AG04449 (cell line): ENCODE measurements around the gene FUBP1.

Experiments used
- CTCF ChIA-PET: fragments of 350-600 bp; formaldehyde crosslinking; extraction: SDS; loops from one replicate; lab custom pipeline; 2021; ENCODE audit warnings: antibody characterized with exemption; lab: Yijun Ruan, JAX
- POLR2A ChIA-PET: fragments of 400-600, 350-600 bp; formaldehyde crosslinking; extraction: SDS; loops from one replicate; lab custom pipeline; 2020; ENCODE audit warnings: antibody characterized with exemption, inconsistent platforms; lab: Yijun Ruan, JAX
- DNase-seq: peaks from one replicate; pipeline ENCODE4 v3.0.0-alpha.2; 2010; ENCODE audit warnings: low read depth, low spot score
- H3K4me3 ChIP-seq: 2 replicates; pipeline ENCODE4 v1.5.1; 2011; ENCODE audit warnings: low read depth, mild to moderate bottlenecking, control low read depth, low read length
- CTCF ChIP-seq: IDR thresholded peaks from one replicate; pipeline ENCODE4 v1.5.1; 2011; ENCODE audit warnings: mild to moderate bottlenecking, moderate library complexity, low read length, control low read depth, inconsistent platforms; ENCODE audit not compliant: insufficient read depth; ENCODE audit errors: missing control alignments

FUBP1 gene

GRCh38 chr1:77958850-77959249 is 20.0 kb downstream of the FUBP1 start:
- no peak overlapping the region for H3K4me3 ChIP-seq
- ChIA-PET POLR2A (no interaction called here), CTCF (no interaction called here)
- TF ChIP-seq CTCF: no peak
- DNase-seq: no peak

- no peak for TF ChIP-seq CTCF
- CTCF ChIA-PET: interaction anchor here (3.2 kb wide), 1 partner anchor 156 kb away, joined by 18 read pairs; no protein-coding TSS in a partner anchor
- no peak for DNase-seq
- POLR2A ChIA-PET: no interaction called here
- H3K4me3 ChIP-seq: no peak overlapping the region
These were observed 20.5 kb downstream of the FUBP1 start for GRCh38 chr1:77958391-77958790.

- no peak for TF ChIP-seq CTCF
- H3K4me3 ChIP-seq: no peak overlapping the region
- ChIA-PET POLR2A (no interaction called here), CTCF (interaction anchor here (0.7 to 3.2 kb wide), 5 partner anchors 10 to 158 kb away, joined by 3 to 18 read pairs (median 4); partner anchors contain the start of gene FUBP1)
- no peak for DNase-seq
These were observed 22.4 kb downstream of the FUBP1 start for GRCh38 chr1:77956464-77956863.

GRCh38 chr1:77955709-77956108 is 23.2 kb downstream of the FUBP1 start:
- no peak overlapping the region for H3K4me3 ChIP-seq
- CTCF ChIA-PET: interaction anchor here (0.8 to 3.2 kb wide), 2 partner anchors 10 to 159 kb away, joined by 3 to 18 read pairs; no protein-coding TSS in a partner anchor

DNA sequence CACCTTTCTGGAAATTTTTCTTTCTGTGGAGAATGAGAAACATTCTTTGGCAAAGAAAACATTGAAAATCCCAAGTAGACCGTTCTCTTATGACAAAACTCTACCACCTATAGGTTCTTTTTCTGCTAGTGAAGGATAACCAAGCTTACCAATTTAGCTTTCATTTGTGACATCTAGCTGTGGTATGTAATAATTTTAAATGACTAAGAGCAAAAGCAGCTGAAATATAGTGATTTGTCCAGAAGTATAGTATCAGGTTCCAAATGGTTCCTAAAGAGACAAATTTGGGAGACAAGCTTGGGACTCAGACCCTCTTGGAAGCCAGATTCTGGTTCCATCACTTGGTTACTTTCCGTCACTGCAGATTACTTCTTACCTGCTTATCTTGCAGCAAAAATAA is 24.4 kb downstream of the FUBP1 start:
- DNase-seq: no peak
- POLR2A ChIA-PET: interaction anchor here (0.5 to 0.7 kb wide), 2 partner anchors 12 to 15 kb away, joined by 3 read pairs; no protein-coding TSS in a partner anchor
- no peak for TF ChIP-seq CTCF
- CTCF ChIA-PET: interaction anchor here (1.2 kb wide), 2 partner anchors 12 to 160 kb away, joined by 3 to 4 read pairs; no protein-coding TSS in a partner anchor
- no peak overlapping the region for H3K4me3 ChIP-seq

More at GRCh38 chr1:77955709-77956108, 23.2 kb downstream of the FUBP1 start:
- DNase-seq: no peak
- POLR2A ChIA-PET: no interaction called here
- no peak for TF ChIP-seq CTCF

GRCh38 chr1:77953907-77954306 is 25.0 kb downstream of the FUBP1 start:
- ChIA-PET POLR2A (no interaction called here), CTCF (interaction anchor here (1.2 kb wide), 2 partner anchors 11 to 161 kb away, joined by 3 to 4 read pairs; no protein-coding TSS in a partner anchor)
- DNase-seq: no peak
- TF ChIP-seq CTCF: no peak
- no peak overlapping the region for H3K4me3 ChIP-seq
